K562 (cell line): ENCODE results near the gene TMEM138. TPM values are rescaled to one million over a fixed set of nuclear protein-coding genes. Genes with fewer than 3 reads are reported as not detected.

Source experiments
- ATAC-seq: fragments of 200-7000 bp; cut with Tn5 transposase; 3 replicates; pipeline ENCODE4 v1.9.1; 2020; ENCODE audit warnings: moderate library complexity
- BruUV-seq: library from RNA; stranded (reverse); fragments of 400-500 nt; replicated peaks from 2 replicates; lab custom pipeline; 2021; lab: Mats Ljungman, UMichigan
- CTCF ChIA-PET: fragments of 300-600 bp; formaldehyde crosslinking; extraction: SDS; loops from one replicate; lab custom pipeline; 2021; ENCODE audit warnings: low intra/inter-chr PET ratio; lab: Yijun Ruan, JAX
- POLR2A ChIA-PET: fragments of 300-600, 350-650 bp; sonication (Branson Sonifier 250); formaldehyde crosslinking; extraction: SDS; loops from one replicate; lab custom pipeline; 2021; ENCODE audit warnings: antibody characterized with exemption, inconsistent platforms; lab: Yijun Ruan, JAX
- DNase-seq, 4 experiments: peaks; one replicate each; pipeline versions ENCODE4 v3.0.0 to v3.0.0-alpha.2; 2011 to 2018; ENCODE audit warnings: low spot score in 3 of 4, mixed read lengths in 3 of 4; ENCODE audit errors: extremely low read depth in 1 of 4
- FAIRE-seq: peaks from 2 replicates; lab custom pipeline; 2011; peaks lifted over from hg19 to GRCh38; lab: Jason Lieb, UNC
- H2AFZ ChIP-seq: 2 replicates; pipeline ENCODE4 v1.6.0; 2011; ENCODE audit warnings: low read depth, low read length, control low read depth, inconsistent platforms
- H3K27ac ChIP-seq: fragments of 200-600 bp; 3 replicates; pipeline ENCODE4 v1.8.0; 2011; ENCODE audit warnings: low read depth, mild to moderate bottlenecking, control low read depth, inconsistent platforms, low read length, moderate library complexity, mixed read lengths; ENCODE audit errors: extremely low read depth
- H3K27me3 ChIP-seq, 2 experiments: fragments of 300-600 bp in 1 of 2; 2 replicates in 1 of 2; 3 replicates in 1 of 2; pipeline versions ENCODE4 v1.6.0 to v1.8.0; 2011; ENCODE audit warnings: inconsistent platforms in 2 of 2, low read length in 2 of 2, mild to moderate bottlenecking in 1 of 2, mixed read lengths in 1 of 2, moderate library complexity in 1 of 2; ENCODE audit not compliant: control insufficient read depth in 2 of 2, insufficient read depth in 2 of 2
- H3K36me3 ChIP-seq: fragments of 300-600 bp; 3 replicates; pipeline ENCODE4 v1.8.0; 2011; ENCODE audit warnings: mild to moderate bottlenecking, low read length, inconsistent platforms; ENCODE audit not compliant: control insufficient read depth, insufficient read depth
- H3K4me1 ChIP-seq, 2 experiments: fragments of 200-600 bp in 1 of 2; replicated peaks in 1 of 2; 2 replicates in 1 of 2; 3 replicates in 1 of 2; pipeline versions ENCODE4 v1.5.1 to v1.8.0; 2011; ENCODE audit warnings: inconsistent platforms in 2 of 2, low read length in 2 of 2, mild to moderate bottlenecking in 1 of 2, mixed read lengths in 1 of 2, moderate library complexity in 1 of 2; ENCODE audit not compliant: control insufficient read depth in 2 of 2, insufficient read depth in 2 of 2
- H3K4me2 ChIP-seq: 2 replicates; pipeline ENCODE4 v1.6.1; 2011; ENCODE audit warnings: low read length, control low read depth, inconsistent platforms, mixed read lengths; ENCODE audit not compliant: insufficient read depth
- H3K4me3 ChIP-seq: fragments of 200-600 bp; sonication (generic), shearing (Covaris generic); 2 replicates; pipeline ENCODE4 v1.5.1; 2016; ENCODE audit warnings: control low read depth, inconsistent platforms
- H3K79me2 ChIP-seq: fragments of 200-600 bp; 3 replicates; pipeline ENCODE4 v1.8.0; 2011; ENCODE audit warnings: low read length, inconsistent platforms; ENCODE audit not compliant: control insufficient read depth, insufficient read depth
- H3K9ac ChIP-seq, 2 experiments: 2 replicates each; pipeline versions ENCODE4 v1.6.0 to v1.6.1; 2011; ENCODE audit warnings: low read depth in 2 of 2, low read length in 2 of 2, control low read depth in 1 of 2, inconsistent platforms in 1 of 2, mild to moderate bottlenecking in 1 of 2, mixed read lengths in 1 of 2; ENCODE audit not compliant: insufficient read depth in 1 of 2
- H3K9me1 ChIP-seq: one replicate; pipeline ENCODE4 v1.6.0; 2011; ENCODE audit warnings: inconsistent platforms, mild to moderate bottlenecking, low read length, moderate library complexity; ENCODE audit not compliant: control insufficient read depth, insufficient read depth
- H3K9me3 ChIP-seq: replicated peaks from 2 replicates; pipeline ENCODE4 v1.5.1; 2011; ENCODE audit warnings: low read depth, low read length, inconsistent platforms; ENCODE audit not compliant: control insufficient read depth, insufficient read depth
- H4K20me1 ChIP-seq: replicated peaks from 2 replicates; pipeline ENCODE4 v1.6.1; 2011; ENCODE audit warnings: low read length, inconsistent platforms, mixed read lengths; ENCODE audit not compliant: control insufficient read depth, insufficient read depth
- ATF7 ChIP-seq: fragments of 450-650 bp; IDR thresholded peaks from 2 replicates; pipeline ENCODE4 v1.7.1; 2014; ENCODE audit warnings: mild to moderate bottlenecking, moderate library complexity
- COPS2 ChIP-seq: fragments of 450-650 bp; conservative IDR thresholded peaks from 2 replicates; pipeline ENCODE4 v1.6.1; 2016; ENCODE audit warnings: mild to moderate bottlenecking, moderate library complexity
- DNMT1 ChIP-seq: fragments of 450-650 bp; IDR thresholded peaks from 2 replicates; pipeline ENCODE4 v1.6.1; 2016; ENCODE audit warnings: antibody characterized with exemption, mild to moderate bottlenecking
- ELF2 ChIP-seq: fragments of 250-450 bp; sonication (Bioruptor Pico); IDR thresholded peaks from 2 replicates; pipeline ENCODE4 v1.5.0; 2021; ENCODE audit warnings: mild to moderate bottlenecking
- ETV5 ChIP-seq: sonication (generic); formaldehyde crosslinking; IDR thresholded peaks from 2 replicates; pipeline ENCODE4 v1.4.0; 2020; ENCODE audit warnings: low read depth, mild to moderate bottlenecking, missing genetic modification reagents
- FOXK2 ChIP-seq, 2 experiments: fragments of 450-650 bp; IDR thresholded peaks in 1 of 2; conservative IDR thresholded peaks in 1 of 2; 2 replicates each; pipeline ENCODE4 v1.6.1; 2016; ENCODE audit warnings: low read depth in 2 of 2, mild to moderate bottlenecking in 1 of 2
- HOXB6 ChIP-seq: fragments of 250-450 bp; sonication (Bioruptor Pico); IDR thresholded peaks from 2 replicates; pipeline ENCODE4 v1.5.1; 2022; ENCODE audit warnings: mild to moderate bottlenecking, borderline replicate concordance
- KLF1 ChIP-seq: fragments of 450-650 bp; IDR thresholded peaks from 2 replicates; pipeline ENCODE4 v1.6.1; 2016; ENCODE audit warnings: missing genetic modification characterization, missing compliant biosample characterization
- L3MBTL2 ChIP-seq: fragments of 450-650 bp; IDR thresholded peaks from 2 replicates; pipeline ENCODE4 v1.6.1; 2016; ENCODE audit warnings: mild to moderate bottlenecking, moderate library complexity
- MTA3 ChIP-seq: fragments of 450-650 bp; formaldehyde crosslinking; IDR thresholded peaks from 2 replicates; pipeline ENCODE4 v1.6.1; 2017; ENCODE audit warnings: mild to moderate bottlenecking, borderline replicate concordance
- RBBP5 ChIP-seq: fragments of 200-600 bp; sonication (generic); IDR thresholded peaks from 2 replicates; pipeline ENCODE4 v1.6.1; 2012; ENCODE audit warnings: borderline replicate concordance, mild to moderate bottlenecking, low read length, control low read depth, inconsistent platforms; ENCODE audit not compliant: insufficient read depth, poor library complexity, severe bottlenecking
- RNF2 ChIP-seq: sonication (generic); IDR thresholded peaks from 2 replicates; pipeline ENCODE4 v1.6.1; 2016
- SMARCB1 ChIP-seq: IDR thresholded peaks from 2 replicates; pipeline ENCODE4 v1.6.1; 2011; ENCODE audit warnings: improper control_type of control experiment, low read depth; ENCODE audit not compliant: insufficient read length
- TEAD2 ChIP-seq: fragments of 450-650 bp; IDR thresholded peaks from 2 replicates; pipeline ENCODE4 v1.6.1; 2016; ENCODE audit warnings: missing genetic modification characterization, control low read depth, missing compliant biosample characterization
- ZBED1 ChIP-seq: IDR thresholded peaks from 2 replicates; pipeline ENCODE4 v1.6.1; 2014
- ZNF766 ChIP-seq: fragments of 200-800 bp; sonication (Bioruptor generic); conservative IDR thresholded peaks from 2 replicates; pipeline ENCODE4 v1.6.1; 2016; ENCODE audit warnings: missing genetic modification characterization, missing compliant biosample characterization
- WGBS: fragments of 100-300 bp; shearing (Covaris generic); methylation state at CpG from one replicate; pipeline ENCODE4 v1.1.6; 2016; ENCODE audit warnings: low coverage, mixed read lengths; ENCODE audit not compliant: insufficient coverage; ENCODE audit errors: missing lambda C conversion rate; 5-methylcytosine and 5-hydroxymethylcytosine counted together
- in situ Hi-C: fragments of 300-500 bp; cut with MboI; formaldehyde crosslinking; loops from 4 replicates; pipeline ENCODE4 v1.15.0; 2018; ENCODE audit warnings: inconsistent platforms, mixed read lengths
- intact Hi-C: fragments of 100-400 bp; cut with micrococcal nuclease; formaldehyde crosslinking; loops from 2 replicates; pipeline ENCODE4 v1.14.2; 2022
- polyA plus RNA-seq, 8 experiments: library from polyadenylated mRNA; depleted of rRNA in 4 of 8; stranded (reverse) in 5 of 8; unstranded in 3 of 8; fragments of >200 nt; fragmentation: Nextera tagmentation in 2 of 8; fragmentation: Illumina TruSeq in 1 of 8; extraction: Ambion mirVana in 2 of 8; extraction: Trizol in 1 of 8; gene quantifications; 2 replicates each; pipeline versions ENCODE4 v1.2.1 to v1.2.3, GENCODE V29; 2011 to 2014; ENCODE audit warnings: inconsistent platforms in 1 of 8, missing spikeins in 1 of 8
- total RNA-seq, 7 experiments: library from RNA; depleted of rRNA in 6 of 7; stranded (reverse); fragments of >200 nt in 6 of 7; fragmentation: Illumina TruSeq in 2 of 7; extraction: Trizol in 2 of 7; gene quantifications; 2 replicates each; pipeline versions ENCODE4 v1.2.1 to v1.2.3, GENCODE V29; 2011 to 2021; ENCODE audit warnings: low replicate concordance in 1 of 7
- TF ChIP-seq, protein P1 (sequence below): fragments of 450-650 bp; conservative IDR thresholded peaks from 2 replicates; pipeline ENCODE4 v1.6.1; 2016; ENCODE audit warnings: missing genetic modification characterization, low read depth, mild to moderate bottlenecking, missing compliant biosample characterization, moderate library complexity
- TF ChIP-seq, protein P2 (sequence below): fragments of 450-650 bp; IDR thresholded peaks from 2 replicates; pipeline ENCODE4 v1.6.1; 2016
- TF ChIP-seq, protein P3 (sequence below): sonication (generic); formaldehyde crosslinking; IDR thresholded peaks from 2 replicates; pipeline ENCODE4 v1.8.0; 2022; ENCODE audit warnings: mild to moderate bottlenecking, low read depth, missing genetic modification reagents

TMEM138 gene
- total and polyA plus RNA-seq, 9 of the 15 experiments (the other 6 are each of a cell fraction or from before 2014, with no cell fraction given) = 23.2 to 168 (median 63.1) TPM

DNA sequence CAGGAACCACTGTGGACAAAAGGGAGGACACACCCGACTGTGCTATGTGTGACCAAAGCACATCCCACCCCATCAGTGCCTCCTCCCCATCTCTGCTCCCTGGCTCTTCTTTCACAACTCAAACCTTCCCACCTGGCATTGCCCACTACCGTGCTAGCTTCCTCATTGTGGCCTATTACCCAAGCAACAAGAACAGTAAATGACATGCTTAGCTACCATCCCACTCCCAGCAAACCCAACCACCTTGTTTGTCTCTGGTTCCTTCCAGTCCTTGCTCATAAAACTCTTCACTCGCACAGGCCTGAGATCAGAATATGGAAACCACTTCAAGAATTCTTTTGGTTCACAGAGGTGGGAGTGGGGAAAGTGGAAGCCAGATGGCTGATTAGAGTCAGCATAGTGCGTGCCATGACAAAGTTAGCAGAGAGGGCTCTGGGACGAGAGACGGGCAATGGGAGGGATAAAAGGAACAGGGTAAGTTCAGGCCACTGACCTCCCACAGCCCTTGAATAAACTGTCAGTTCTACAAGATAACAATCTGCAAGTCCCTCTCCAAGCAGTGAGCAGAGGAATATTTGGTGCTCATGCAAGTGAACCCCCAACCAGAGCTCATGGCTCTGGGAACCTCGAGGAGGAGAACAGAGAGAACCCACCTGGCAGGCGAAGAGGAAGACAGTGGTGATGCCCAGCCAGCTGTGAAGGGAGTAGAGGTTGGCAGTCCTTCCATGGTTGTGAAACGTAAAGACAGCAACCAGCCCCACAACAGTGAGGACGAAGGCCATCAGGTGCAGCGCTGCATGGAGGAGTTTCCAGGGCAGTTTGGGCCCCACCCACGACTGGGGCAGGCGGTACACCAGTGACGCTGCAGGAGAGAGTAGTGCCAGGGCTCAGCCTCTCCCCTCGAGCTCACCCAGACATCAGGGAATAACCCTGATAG lies 8.8 kb upstream of the TMEM138 start:
- no peak overlapping the region for H3K4me3 ChIP-seq
- intact Hi-C loops = no loop called here
- WGBS = 39% methylated on average over 15 of the region's 15 CpGs
- H3K27ac ChIP-seq = peak overlapping the region; percentile 41
- peaks cover 62% of the 10 kb centered on the region; the same call in 2 of the 3 replicates for H3K36me3 ChIP-seq
- in situ Hi-C loops = no loop called here
- H2AFZ ChIP-seq = peak overlapping the region; percentile 3; the same call in 1 of the 2 replicates
- H3K4me2 ChIP-seq = peak overlapping the region; percentile 35; the same call in 1 of the 2 replicates
- FAIRE-seq (peak; percentile 55), DNase-seq (no peak), ATAC-seq (peak; percentile 65)
- peaks cover 3% of the 10 kb centered on the region for H3K9me1 ChIP-seq
- no TSS peak for BruUV-seq
- POLR2A ChIA-PET = interaction anchor here (0.6 to 2.5 kb wide), 7 partner anchors 10 to 1160 kb away, joined by 3 to 8 read pairs (median 3); no protein-coding TSS in a partner anchor
- H3K4me1 ChIP-seq = peaks cover 26 to 28% of the 10 kb centered on the region in 2 experiments
- H3K79me2 ChIP-seq = no peaks in the 10 kb centered on the region; the same call in 2 of the 3 replicates
- no peaks in the 10 kb centered on the region for H3K9me3 ChIP-seq
- peak overlapping the region in 1 of 2 experiments; percentile 89; a peak in 2 of 4 replicates for H3K9ac ChIP-seq
- H4K20me1 ChIP-seq = no peaks in the 10 kb centered on the region
- CTCF ChIA-PET = no interaction called here
- H3K27me3 ChIP-seq = no peaks in the 10 kb centered on the region
- TF ChIP-seq, protein P1, sequence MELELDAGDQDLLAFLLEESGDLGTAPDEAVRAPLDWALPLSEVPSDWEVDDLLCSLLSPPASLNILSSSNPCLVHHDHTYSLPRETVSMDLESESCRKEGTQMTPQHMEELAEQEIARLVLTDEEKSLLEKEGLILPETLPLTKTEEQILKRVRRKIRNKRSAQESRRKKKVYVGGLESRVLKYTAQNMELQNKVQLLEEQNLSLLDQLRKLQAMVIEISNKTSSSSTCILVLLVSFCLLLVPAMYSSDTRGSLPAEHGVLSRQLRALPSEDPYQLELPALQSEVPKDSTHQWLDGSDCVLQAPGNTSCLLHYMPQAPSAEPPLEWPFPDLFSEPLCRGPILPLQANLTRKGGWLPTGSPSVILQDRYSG (tag) = peak; percentile 27
- TF ChIP-seq TEAD2 (tag) (no peak), RBBP5 (peak; percentile 74), ZNF766 (CRISPR knock-in tag) (peak; percentile 60), ELF2 (peak; percentile 52; the same call in 1 of the 2 replicates), L3MBTL2 (peak; percentile 71), RNF2 (peak; percentile 35; the same call in 1 of the 2 replicates), KLF1 (0 out of 2 replicates have a peak, but pooled peaks have one; percentile 36), COPS2 (no peak), HOXB6 (CRISPR knock-in tag) (no peak), ZBED1 (no peak), ETV5 (0 out of 2 replicates have a peak, but pooled peaks have one; percentile 18), FOXK2 (conservative IDR thresholded peaks at IDR 0.05 in 1 of 2, IDR thresholded peaks at IDR 0.05 in 1 of 2; ENCODE audit: low read depth in 2 of 2) (no peak), MTA3 (peak; percentile 38; the same call in 1 of the 2 replicates), SMARCB1 (no peak), ATF7 (peak; percentile 28; the same call in 1 of the 2 replicates), DNMT1 (no peak)
- TF ChIP-seq, protein P2, sequence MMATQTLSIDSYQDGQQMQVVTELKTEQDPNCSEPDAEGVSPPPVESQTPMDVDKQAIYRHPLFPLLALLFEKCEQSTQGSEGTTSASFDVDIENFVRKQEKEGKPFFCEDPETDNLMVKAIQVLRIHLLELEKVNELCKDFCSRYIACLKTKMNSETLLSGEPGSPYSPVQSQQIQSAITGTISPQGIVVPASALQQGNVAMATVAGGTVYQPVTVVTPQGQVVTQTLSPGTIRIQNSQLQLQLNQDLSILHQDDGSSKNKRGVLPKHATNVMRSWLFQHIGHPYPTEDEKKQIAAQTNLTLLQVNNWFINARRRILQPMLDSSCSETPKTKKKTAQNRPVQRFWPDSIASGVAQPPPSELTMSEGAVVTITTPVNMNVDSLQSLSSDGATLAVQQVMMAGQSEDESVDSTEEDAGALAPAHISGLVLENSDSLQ = peak; percentile 38; the same call in 1 of the 2 replicates
- TF ChIP-seq, protein P3, sequence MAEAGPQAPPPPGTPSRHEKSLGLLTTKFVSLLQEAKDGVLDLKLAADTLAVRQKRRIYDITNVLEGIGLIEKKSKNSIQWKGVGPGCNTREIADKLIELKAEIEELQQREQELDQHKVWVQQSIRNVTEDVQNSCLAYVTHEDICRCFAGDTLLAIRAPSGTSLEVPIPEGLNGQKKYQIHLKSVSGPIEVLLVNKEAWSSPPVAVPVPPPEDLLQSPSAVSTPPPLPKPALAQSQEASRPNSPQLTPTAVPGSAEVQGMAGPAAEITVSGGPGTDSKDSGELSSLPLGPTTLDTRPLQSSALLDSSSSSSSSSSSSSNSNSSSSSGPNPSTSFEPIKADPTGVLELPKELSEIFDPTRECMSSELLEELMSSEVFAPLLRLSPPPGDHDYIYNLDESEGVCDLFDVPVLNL (CRISPR knock-in tag) = 0 out of 2 replicates have a peak, but pooled peaks have one; percentile 19
